HL-60 (cell line): Measurements from ENCODE around the gene ANO7.

ENCODE experiments used
- DNase-seq, 2 experiments: peaks; one replicate each; pipeline ENCODE4 v3.0.0-alpha.2; 2010 to 2020; ENCODE audit warnings: low read depth in 1 of 2, low spot score in 1 of 2
- H3K27ac ChIP-seq: fragments of 250-450 bp; sonication (Bioruptor Pico); replicated peaks from 2 replicates; pipeline ENCODE4 v1.5.1; 2020; ENCODE audit warnings: mild to moderate bottlenecking, moderate library complexity
- H3K27me3 ChIP-seq: fragments of 250-450 bp; sonication (Bioruptor Pico); 2 replicates; pipeline ENCODE4 v1.5.1; 2021; ENCODE audit warnings: mild to moderate bottlenecking, moderate library complexity; ENCODE audit not compliant: insufficient read depth, poor library complexity, severe bottlenecking
- H3K4me3 ChIP-seq: replicated peaks from 2 replicates; pipeline ENCODE4 v1.5.1; 2011; ENCODE audit warnings: mild to moderate bottlenecking, control low read depth, low read length; ENCODE audit not compliant: insufficient read depth
- CTCF ChIP-seq: IDR thresholded peaks from one replicate; pipeline ENCODE4 v1.5.1; 2011; ENCODE audit warnings: low read length, control low read depth, inconsistent platforms; ENCODE audit not compliant: insufficient read depth
- GABPA ChIP-seq: IDR thresholded peaks from 2 replicates; pipeline ENCODE4 v1.6.1; 2012; ENCODE audit warnings: low read depth
- POLR2AphosphoS5 ChIP-seq: IDR thresholded peaks from 2 replicates; pipeline ENCODE4 v1.6.1; 2012; ENCODE audit warnings: low read depth
- REST ChIP-seq: IDR thresholded peaks from 2 replicates; pipeline ENCODE4 v1.6.1; 2012; ENCODE audit warnings: low read depth; ENCODE audit not compliant: insufficient replicate concordance
- SPI1 ChIP-seq: IDR thresholded peaks from 2 replicates; pipeline ENCODE4 v1.6.1; 2012; ENCODE audit warnings: low read depth, mild to moderate bottlenecking, borderline replicate concordance

Gene ANO7

GRCh38 chr2:241213567-241213966 lies 25.1 kb downstream of the ANO7 start:
- no peak for DNase-seq
- H3K27ac ChIP-seq: no peak overlapping the region
- no peaks in the 10 kb centered on the region for H3K27me3 ChIP-seq
- no peak overlapping the region for H3K4me3 ChIP-seq
- TF ChIP-seq SPI1: no peak

GRCh38 chr2:241214209-241214608 lies 25.7 kb downstream of the ANO7 start:
- Histone ChIP-seq H3K27ac (no peak overlapping the region), H3K4me3 (no peak overlapping the region), H3K27me3 (no peaks in the 10 kb centered on the region)
- TF ChIP-seq POLR2AphosphoS5 (no peak), CTCF (no peak), GABPA (no peak), REST (no peak), SPI1 (no peak)
- no peak for DNase-seq

- TF ChIP-seq POLR2AphosphoS5 (0 out of 2 replicates have a peak, but pooled peaks have one; percentile 45), REST (no peak)
- no peaks in the 10 kb centered on the region for H3K27me3 ChIP-seq
- H3K4me3 ChIP-seq: no peak overlapping the region
- DNase-seq: no peak
- no peak overlapping the region for H3K27ac ChIP-seq
Observed at GRCh38 chr2:241214766-241215165, 26.3 kb downstream of the ANO7 start.

- DNase-seq: no peak
- TF ChIP-seq POLR2AphosphoS5: no peak
- TF ChIP-seq REST: no peak
- H3K27ac ChIP-seq: no peak overlapping the region
Observed at GRCh38 chr2:241215421-241215820, 26.9 kb downstream of the ANO7 start.

GRCh38 chr2:241216211-241216761 lies 27.8 kb downstream of the ANO7 start:
- no peak for DNase-seq
- no peak overlapping the region for H3K27ac ChIP-seq
- TF ChIP-seq POLR2AphosphoS5 (no peak), SPI1 (no peak), CTCF (no peak), REST (no peak), GABPA (no peak)
- no peaks in the 10 kb centered on the region for H3K27me3 ChIP-seq
- H3K4me3 ChIP-seq: no peak overlapping the region

More at GRCh38 chr2:241215421-241215820, 26.9 kb downstream of the ANO7 start:
- Histone ChIP-seq H3K4me3 (no peak overlapping the region), H3K27me3 (no peaks in the 10 kb centered on the region)
